H1 (cell line): ENCODE measurements around the gene ACSF3. TPM values are rescaled to one million over a fixed set of nuclear protein-coding genes. Genes with fewer than 3 reads are reported as not detected.

Experiments used
- CTCF ChIA-PET: fragments of 300-600 bp; sonication (Branson Sonifier 250); formaldehyde crosslinking; loops from one replicate; lab custom pipeline; 2021; ENCODE audit not compliant: partially characterized antibody; lab: Charles Lee
- POLR2A ChIA-PET: fragments of 300-600 bp; sonication (Branson Sonifier 250); formaldehyde crosslinking; loops from one replicate; lab custom pipeline; 2021; ENCODE audit warnings: inconsistent platforms; ENCODE audit not compliant: partially characterized antibody; lab: Charles Lee
- DNase-seq, 2 experiments: peaks; one replicate each; pipeline versions ENCODE4 v3.0.0 to v3.0.0-alpha.2; 2010 to 2022; ENCODE audit warnings: low spot score in 2 of 2, low read depth in 1 of 2, mixed read lengths in 1 of 2
- FAIRE-seq: peaks from 2 replicates; lab custom pipeline; 2011; peaks lifted over from hg19 to GRCh38; lab: Jason Lieb, UNC
- H2AFZ ChIP-seq: 2 replicates; pipeline ENCODE4 v1.8.1; 2012; ENCODE audit warnings: low read length, inconsistent platforms
- H2AK5ac ChIP-seq: 2 replicates; pipeline ENCODE4 v1.6.1; 2013; ENCODE audit warnings: low read depth, low read length
- H2BK120ac ChIP-seq: replicated peaks from 2 replicates; pipeline ENCODE3; 2013; ENCODE audit warnings: low read depth, low read length, inconsistent platforms
- H2BK12ac ChIP-seq: 2 replicates; pipeline ENCODE4 v1.6.1; 2013; ENCODE audit warnings: low read depth, low read length
- H2BK15ac ChIP-seq: 2 replicates; pipeline ENCODE4 v1.6.1; 2013; ENCODE audit warnings: low read length
- H2BK20ac ChIP-seq: 2 replicates; pipeline ENCODE4 v1.6.1; 2013; ENCODE audit warnings: low read length
- H2BK5ac ChIP-seq: 2 replicates; pipeline ENCODE4 v1.6.1; 2013; ENCODE audit warnings: low read depth, low read length
- H3K14ac ChIP-seq: 2 replicates; pipeline ENCODE4 v1.6.1; 2013; ENCODE audit warnings: inconsistent platforms; ENCODE audit not compliant: insufficient read length
- H3K18ac ChIP-seq: 2 replicates; pipeline ENCODE4 v1.6.1; 2013; ENCODE audit warnings: low read length; ENCODE audit errors: extremely low read depth
- H3K23ac ChIP-seq: 2 replicates; pipeline ENCODE4 v1.6.1; 2013; ENCODE audit warnings: inconsistent platforms; ENCODE audit not compliant: insufficient read length
- H3K23me2 ChIP-seq: 2 replicates; pipeline ENCODE4 v1.6.1; 2013; ENCODE audit warnings: low read depth, low read length
- H3K27ac ChIP-seq: 2 replicates; pipeline ENCODE4 v1.6.1; 2011; ENCODE audit warnings: low read depth, low read length, inconsistent platforms
- H3K27me3 ChIP-seq, 4 experiments: replicated peaks in 1 of 4; 1 replicate in 1 of 4; 2 replicates in 3 of 4; pipeline versions ENCODE4 v1.6.1 to v1.8.1; 2011 to 2013; ENCODE audit warnings: low read length in 3 of 4, mild to moderate bottlenecking in 3 of 4, inconsistent platforms in 2 of 4, mixed read lengths in 2 of 4, moderate library complexity in 1 of 4; ENCODE audit not compliant: control insufficient read depth in 3 of 4, insufficient read depth in 3 of 4; ENCODE audit errors: extremely low read depth in 1 of 4
- H3K36me3 ChIP-seq, 4 experiments: 2 replicates each; pipeline versions ENCODE4 v1.6.1 to v1.8.1; 2011 to 2013; ENCODE audit warnings: mild to moderate bottlenecking in 4 of 4, low read length in 3 of 4, moderate library complexity in 2 of 4, control low read depth in 1 of 4, inconsistent platforms in 1 of 4; ENCODE audit not compliant: insufficient read depth in 4 of 4, control insufficient read depth in 2 of 4
- H3K4ac ChIP-seq: replicated peaks from 2 replicates; pipeline ENCODE3; 2013; ENCODE audit warnings: low read length, low read depth, mixed read lengths, inconsistent platforms; ENCODE audit not compliant: insufficient read length
- H3K4me1 ChIP-seq, 4 experiments: replicated peaks in 1 of 4; 1 replicate in 1 of 4; 2 replicates in 3 of 4; pipeline versions ENCODE4 v1.6.1 to v1.8.1; 2011 to 2013; ENCODE audit warnings: low read length in 3 of 4, inconsistent platforms in 2 of 4, mixed read lengths in 1 of 4; ENCODE audit not compliant: insufficient read depth in 4 of 4, control insufficient read depth in 3 of 4
- H3K4me2 ChIP-seq, 2 experiments: 2 replicates each; pipeline versions ENCODE4 v1.6.1 to v1.8.1; 2011 to 2013; ENCODE audit warnings: low read depth in 2 of 2, low read length in 2 of 2, control low read depth in 1 of 2, inconsistent platforms in 1 of 2, mild to moderate bottlenecking in 1 of 2; ENCODE audit not compliant: insufficient read depth in 1 of 2
- H3K4me3 ChIP-seq, 4 experiments: fragments of 200-600, 300-600 bp in 1 of 4; sonication (generic), shearing (Covaris generic), sonication (Bioruptor Twin) in 1 of 4; 2 replicates each; pipeline versions ENCODE4 v1.5.1 to v1.8.1; 2011 to 2016; ENCODE audit warnings: low read length in 4 of 4, low read depth in 3 of 4, control low read depth in 2 of 4, inconsistent platforms in 2 of 4, mild to moderate bottlenecking in 2 of 4, mixed read lengths in 1 of 4, moderate library complexity in 1 of 4; ENCODE audit not compliant: insufficient read depth in 2 of 4; ENCODE audit errors: extremely low read depth in 1 of 4
- H3K56ac ChIP-seq: replicated peaks from 2 replicates; pipeline ENCODE3; 2013; ENCODE audit warnings: low read depth, mild to moderate bottlenecking, mixed read lengths, low read length, inconsistent platforms; ENCODE audit not compliant: insufficient read length
- H3K79me1 ChIP-seq: 2 replicates; pipeline ENCODE4 v1.6.1; 2013; ENCODE audit warnings: low read depth, low read length, control low read depth
- H3K79me2 ChIP-seq, 2 experiments: 2 replicates each; pipeline versions ENCODE4 v1.6.1 to v1.8.1; 2012 to 2013; ENCODE audit warnings: low read length in 2 of 2, mild to moderate bottlenecking in 2 of 2, inconsistent platforms in 1 of 2; ENCODE audit not compliant: insufficient read depth in 2 of 2, control insufficient read depth in 1 of 2
- H3K9ac ChIP-seq, 4 experiments: replicated peaks in 1 of 4; 1 replicate in 1 of 4; 2 replicates in 3 of 4; pipeline versions ENCODE4 v1.6.1 to v1.8.1; 2011 to 2013; ENCODE audit warnings: low read depth in 3 of 4, low read length in 3 of 4, control low read depth in 2 of 4, mild to moderate bottlenecking in 2 of 4, moderate library complexity in 2 of 4, inconsistent platforms in 1 of 4; ENCODE audit errors: extremely low read depth in 1 of 4
- H3K9me3 ChIP-seq, 2 experiments: 2 replicates each; pipeline versions ENCODE4 v1.6.1 to v1.8.1; 2012 to 2013; ENCODE audit warnings: mild to moderate bottlenecking in 2 of 2, moderate library complexity in 2 of 2, control low read depth in 1 of 2, inconsistent platforms in 1 of 2, low read depth in 1 of 2, low read length in 1 of 2, mixed read lengths in 1 of 2; ENCODE audit not compliant: insufficient read depth in 2 of 2
- H4K20me1 ChIP-seq, 2 experiments: replicated peaks in 1 of 2; 2 replicates each; pipeline versions ENCODE3 to v1.8.1; 2011 to 2013; ENCODE audit warnings: inconsistent platforms in 2 of 2, low read length in 2 of 2, mild to moderate bottlenecking in 1 of 2; ENCODE audit not compliant: insufficient read depth in 2 of 2, control insufficient read depth in 1 of 2
- H4K5ac ChIP-seq: 2 replicates; pipeline ENCODE4 v1.6.1; 2013; ENCODE audit warnings: low read length, low read depth, mixed read lengths, inconsistent platforms; ENCODE audit not compliant: insufficient read length
- H4K8ac ChIP-seq: 2 replicates; pipeline ENCODE4 v1.8.0; 2013; ENCODE audit warnings: mild to moderate bottlenecking, moderate library complexity, low read length, inconsistent platforms; ENCODE audit not compliant: insufficient read depth; ENCODE audit errors: extremely low read depth
- H4K91ac ChIP-seq: replicated peaks from 2 replicates; pipeline ENCODE3; 2013; ENCODE audit warnings: low read length, mixed read lengths, inconsistent platforms; ENCODE audit not compliant: insufficient read length
- CTCF ChIP-seq, 3 experiments: IDR thresholded peaks; 1 replicate in 2 of 3; 2 replicates in 1 of 3; pipeline versions ENCODE4 v1.5.1 to v1.6.1; 2011; ENCODE audit warnings: low read length in 3 of 3, mild to moderate bottlenecking in 3 of 3, inconsistent platforms in 2 of 3, low read depth in 1 of 3, moderate library complexity in 1 of 3; ENCODE audit not compliant: insufficient read depth in 1 of 3; ENCODE audit errors: control extremely low read depth in 1 of 3
- GABPA ChIP-seq: IDR thresholded peaks from 2 replicates; pipeline ENCODE4 v1.6.1; 2011; ENCODE audit warnings: mild to moderate bottlenecking, low read length, moderate library complexity, borderline replicate concordance; ENCODE audit not compliant: insufficient read depth
- POLR2A ChIP-seq, 2 experiments: IDR thresholded peaks; 1 replicate in 1 of 2; 2 replicates in 1 of 2; pipeline ENCODE4 v1.6.1; 2011; ENCODE audit warnings: low read depth in 2 of 2, low read length in 2 of 2, mild to moderate bottlenecking in 2 of 2; ENCODE audit errors: control extremely low read depth in 1 of 2
- RBBP5 ChIP-seq: IDR thresholded peaks from 2 replicates; pipeline ENCODE4 v1.7.1; 2012; ENCODE audit warnings: low read depth, mild to moderate bottlenecking, inconsistent platforms, low read length, moderate library complexity, borderline replicate concordance
- RXRA ChIP-seq: IDR thresholded peaks from 2 replicates; pipeline ENCODE4 v1.6.1; 2011; ENCODE audit warnings: low read depth, mild to moderate bottlenecking, low read length, moderate library complexity; ENCODE audit not compliant: insufficient read depth
- SIX5 ChIP-seq: IDR thresholded peaks from 2 replicates; pipeline ENCODE4 v1.6.1; 2011; ENCODE audit warnings: mild to moderate bottlenecking, low read depth, low read length
- SRF ChIP-seq: IDR thresholded peaks from 2 replicates; pipeline ENCODE4 v1.6.1; 2011; ENCODE audit warnings: mild to moderate bottlenecking, low read depth, low read length, moderate library complexity
- TAF1 ChIP-seq: IDR thresholded peaks from 2 replicates; pipeline ENCODE4 v1.6.1; 2011; ENCODE audit warnings: mild to moderate bottlenecking, low read depth, low read length
- USF2 ChIP-seq: IDR thresholded peaks from 2 replicates; pipeline ENCODE4 v1.6.1; 2011; ENCODE audit warnings: low read length, improper control_type of control experiment
- WGBS, 2 experiments: shearing (Covaris generic) in 1 of 2; methylation state at CpG; one replicate each; pipeline versions ENCODE4 v1.1.6 to v1.1.7; 2013 to 2015; ENCODE audit warnings: low lambda C conversion rate in 2 of 2, mixed read lengths in 2 of 2, inconsistent platforms in 1 of 2, low coverage in 1 of 2, missing lambda C conversion rate in 1 of 2; ENCODE audit not compliant: insufficient replicate concordance in 2 of 2, insufficient coverage in 1 of 2, insufficient read length in 1 of 2; ENCODE audit errors: extremely low coverage in 1 of 2, missing lambda C conversion rate in 1 of 2; 5-methylcytosine and 5-hydroxymethylcytosine counted together
- polyA plus RNA-seq, 7 experiments: library from polyadenylated mRNA; depleted of rRNA in 3 of 7; stranded (reverse) in 5 of 7; unstranded in 2 of 7; fragments of >200 nt in 5 of 7; fragments of 200-250 nt in 2 of 7; gene quantifications; 1 replicate in 5 of 7; 2 replicates in 1 of 7; 4 replicates in 1 of 7; pipeline versions ENCODE4 v1.2.1 to v1.2.3, GENCODE V29; 2011 to 2013; ENCODE audit warnings: missing spikeins in 2 of 7, mixed read lengths in 2 of 7
- total RNA-seq: library from RNA; stranded (reverse); fragmentation: NEBNext Ultra II Directional; extraction: Animal tissue kit (Norgen Biotek cat#: 25700); gene quantifications from 2 replicates; pipeline ENCODE4 v1.2.1, GENCODE V29; 2021

The ACSF3 gene
- total and polyA plus RNA-seq, 2 of the 8 experiments (the other 6 are each of a cell fraction or from before 2014, with no cell fraction given): 15.6 to 22.9 TPM

- no peak for DNase-seq
- 89% methylated on average over 28 of the region's 29 CpGs; no CpG with 5 or more reads in 1 of the 2 experiments for WGBS, 2 experiments
- Histone ChIP-seq H2AK5ac (no peak overlapping the region), H3K23ac (no peak overlapping the region), H2BK20ac (no peak overlapping the region), H3K4me1 (peaks cover 0 to 7% (median 3%) of the 10 kb centered on the region in 4 experiments; a peak in 3 of 7 replicates), H3K4me2 (no peak overlapping the region), H3K27me3 (no peaks in the 10 kb centered on the region), H2BK15ac (no peak overlapping the region), H3K18ac (no peak overlapping the region), H3K56ac (no peak overlapping the region), H3K23me2 (peaks cover 3% of the 10 kb centered on the region; the same call in 1 of the 2 replicates), H4K8ac (no peak overlapping the region), H2BK120ac (no peak overlapping the region), H3K4ac (no peak overlapping the region), H3K27ac (no peak overlapping the region), H3K9me3 (no peaks in the 10 kb centered on the region), H3K36me3 (no peaks in the 10 kb centered on the region), H3K79me1 (no peaks in the 10 kb centered on the region), H3K4me3 (no peak overlapping the region), H3K14ac (no peak overlapping the region), H2BK5ac (no peak overlapping the region), H4K5ac (no peak overlapping the region), H3K9ac (no peak overlapping the region), H2AFZ (no peak overlapping the region), H2BK12ac (no peak overlapping the region), H4K91ac (no peak overlapping the region), H4K20me1 (peaks cover 0 to 2% of the 10 kb centered on the region in 2 experiments), H3K79me2 (no peaks in the 10 kb centered on the region)
- CTCF ChIA-PET: no interaction called here
- POLR2A ChIA-PET: no interaction called here
- FAIRE-seq: no peak
- TF ChIP-seq RBBP5 (no peak), SRF (no peak), USF2 (no peak), RXRA (no peak), GABPA (no peak), SIX5 (no peak), CTCF (IDR thresholded peaks at IDR 0.05; ENCODE audit: control extremely low read depth in 1 of 3, insufficient read depth in 1 of 3, low read depth in 1 of 3, low read length in 3 of 3) (no peak), TAF1 (no peak), POLR2A (IDR thresholded peaks at IDR 0.05; ENCODE audit: control extremely low read depth in 1 of 2, low read depth in 2 of 2, low read length in 2 of 2) (no peak)
Observed at GRCh38 chr16:89044418-89045180, 49.1 kb upstream of the ACSF3 start.
